HepG2 (cell line): ENCODE results near the gene C17orf75. TPM values are rescaled to one million over a fixed set of nuclear protein-coding genes. Genes with fewer than 3 reads are reported as not detected.

Experiments
- ATAC-seq: fragments of 200-7000 bp; cut with Tn5 transposase; 3 replicates; pipeline ENCODE4 v1.9.1; 2020; ENCODE audit warnings: mild to moderate bottlenecking, moderate library complexity
- BruUV-seq: library from RNA; stranded (reverse); fragments of 400-500 nt; replicated peaks from 2 replicates; lab custom pipeline; 2021; lab: Mats Ljungman, UMichigan
- CTCF ChIA-PET: fragments of 300-600 bp; formaldehyde crosslinking; extraction: SDS; loops from one replicate; lab custom pipeline; 2021; ENCODE audit warnings: low total read pairs, inconsistent platforms, low intra/inter-chr PET ratio; lab: Yijun Ruan, JAX
- POLR2A ChIA-PET: fragments of 350-600 bp; sonication (Branson Sonifier 250); formaldehyde crosslinking; loops from one replicate; lab custom pipeline; 2020; ENCODE audit warnings: antibody characterized with exemption, inconsistent platforms; lab: Yijun Ruan, JAX
- DNase-seq: peaks from one replicate; pipeline ENCODE4 v3.0.0-alpha.2; 2015; ENCODE audit warnings: low spot score
- FAIRE-seq: peaks from 3 replicates; lab custom pipeline; 2011; peaks lifted over from hg19 to GRCh38; lab: Jason Lieb, UNC
- H2AFZ ChIP-seq: one replicate; pipeline ENCODE4 v1.6.1; 2011; ENCODE audit warnings: low read length, inconsistent platforms
- H3K27ac ChIP-seq: fragments of 300-600 bp; 3 replicates; pipeline ENCODE4 v1.8.0; 2011; ENCODE audit warnings: mixed run types, mild to moderate bottlenecking, mixed read lengths, low read length, inconsistent platforms; ENCODE audit not compliant: insufficient read depth; ENCODE audit errors: extremely low read length
- H3K27me3 ChIP-seq, 2 experiments: fragments of 200-600 bp in 1 of 2; 2 replicates in 1 of 2; 3 replicates in 1 of 2; pipeline versions ENCODE4 v1.6.0 to v1.8.0; 2011; ENCODE audit warnings: low read length in 2 of 2, mild to moderate bottlenecking in 2 of 2, moderate library complexity in 2 of 2, inconsistent platforms in 1 of 2; ENCODE audit not compliant: insufficient read depth in 2 of 2, control insufficient read depth in 1 of 2
- H3K36me3 ChIP-seq, 2 experiments: fragments of 200-600 bp in 1 of 2; replicated peaks in 1 of 2; 2 replicates in 1 of 2; 3 replicates in 1 of 2; pipeline versions ENCODE4 v1.5.1 to v1.8.0; 2011; ENCODE audit warnings: low read length in 2 of 2, inconsistent platforms in 1 of 2; ENCODE audit not compliant: insufficient read depth in 2 of 2, control insufficient read depth in 1 of 2
- H3K4me1 ChIP-seq: 2 replicates; pipeline ENCODE4 v1.5.1; 2012; ENCODE audit warnings: low read length, inconsistent platforms; ENCODE audit not compliant: insufficient read depth
- H3K4me2 ChIP-seq: 2 replicates; pipeline ENCODE4 v1.6.0; 2011; ENCODE audit warnings: low read depth, low read length, inconsistent platforms
- H3K4me3 ChIP-seq, 3 experiments: fragments of 200-600 bp in 1 of 3; sonication (generic), shearing (Covaris generic) in 1 of 3; replicated peaks in 1 of 3; 2 replicates each; pipeline ENCODE4 v1.5.1; 2011 to 2016; ENCODE audit warnings: low read length in 3 of 3, inconsistent platforms in 2 of 3, low read depth in 2 of 3, mild to moderate bottlenecking in 2 of 3, control low read depth in 1 of 3, mixed read lengths in 1 of 3; ENCODE audit not compliant: insufficient read depth in 1 of 3
- H3K79me2 ChIP-seq: one replicate; pipeline ENCODE4 v1.6.1; 2011; ENCODE audit warnings: low read length, inconsistent platforms; ENCODE audit not compliant: insufficient read depth
- H3K9ac ChIP-seq: 2 replicates; pipeline ENCODE4 v1.6.0; 2011; ENCODE audit warnings: mild to moderate bottlenecking, low read depth, low read length, inconsistent platforms; ENCODE audit not compliant: insufficient read depth
- H3K9me3 ChIP-seq: 2 replicates; pipeline ENCODE4 v1.5.1; 2012; ENCODE audit warnings: mild to moderate bottlenecking, low read length
- H4K20me1 ChIP-seq: 2 replicates; pipeline ENCODE4 v1.6.0; 2011; ENCODE audit warnings: inconsistent platforms, mild to moderate bottlenecking, low read length, moderate library complexity; ENCODE audit not compliant: insufficient read depth
- BHLHE40 ChIP-seq: IDR thresholded peaks from 2 replicates; pipeline ENCODE4 v1.6.1; 2011; ENCODE audit warnings: low read length, improper control_type of control experiment
- CBFB ChIP-seq: sonication (generic); formaldehyde crosslinking; IDR thresholded peaks from 2 replicates; pipeline ENCODE4 v1.4.0; 2020; ENCODE audit warnings: missing genetic modification reagents
- GLI4 ChIP-seq: sonication (generic); formaldehyde crosslinking; IDR thresholded peaks from 2 replicates; pipeline ENCODE4 v1.5.1; 2020; ENCODE audit warnings: missing genetic modification reagents, mild to moderate bottlenecking, moderate library complexity, borderline replicate concordance
- POGK ChIP-seq: sonication (generic); formaldehyde crosslinking; conservative IDR thresholded peaks from 2 replicates; pipeline ENCODE4 v1.8.0; 2022; ENCODE audit warnings: mild to moderate bottlenecking, moderate library complexity, missing genetic modification reagents
- RBAK ChIP-seq: sonication (generic); formaldehyde crosslinking; IDR thresholded peaks from 2 replicates; pipeline ENCODE4 v1.5.1; 2020; ENCODE audit warnings: mild to moderate bottlenecking, missing genetic modification reagents
- RXRB ChIP-seq: IDR thresholded peaks from 2 replicates; pipeline ENCODE4 v1.6.1; 2016; ENCODE audit warnings: borderline replicate concordance, missing genetic modification reagents, missing compliant biosample characterization
- SALL1 ChIP-seq: sonication (generic); formaldehyde crosslinking; IDR thresholded peaks from 2 replicates; pipeline ENCODE4 v1.8.0; 2022; ENCODE audit warnings: mild to moderate bottlenecking, missing genetic modification reagents
- SP1 ChIP-seq, 2 experiments: fragments of 450-650 bp in 1 of 2; sonication (generic) in 1 of 2; formaldehyde crosslinking in 1 of 2; IDR thresholded peaks; 2 replicates each; pipeline versions ENCODE4 v1.4.0 to v1.6.1; 2016 to 2020; ENCODE audit warnings: missing genetic modification reagents in 1 of 2
- ZBTB49 ChIP-seq: sonication (generic); formaldehyde crosslinking; IDR thresholded peaks from 2 replicates; pipeline ENCODE4 v1.4.0; 2020; ENCODE audit warnings: missing genetic modification reagents, borderline replicate concordance
- ZFP37 ChIP-seq: sonication (generic); formaldehyde crosslinking; IDR thresholded peaks from 2 replicates; pipeline ENCODE4 v1.4.0; 2020; ENCODE audit warnings: missing genetic modification reagents, borderline replicate concordance
- ZFP90 ChIP-seq: sonication (generic); formaldehyde crosslinking; IDR thresholded peaks from 2 replicates; pipeline ENCODE4 v1.8.0; 2022; ENCODE audit warnings: missing genetic modification reagents, mild to moderate bottlenecking, inconsistent platforms, borderline replicate concordance
- ZNF205 ChIP-seq: IDR thresholded peaks from 2 replicates; pipeline ENCODE4 v1.6.1; 2018; ENCODE audit warnings: missing biosample characterization, missing genetic modification reagents
- ZNF225 ChIP-seq: sonication (generic); formaldehyde crosslinking; IDR thresholded peaks from 2 replicates; pipeline ENCODE4 v1.4.0; 2020; ENCODE audit warnings: mild to moderate bottlenecking, missing genetic modification reagents
- ZNF44 ChIP-seq: sonication (generic); formaldehyde crosslinking; IDR thresholded peaks from 2 replicates; pipeline ENCODE4 v1.5.1; 2020; ENCODE audit warnings: mild to moderate bottlenecking, missing genetic modification reagents
- ZNF446 ChIP-seq: sonication (generic); formaldehyde crosslinking; IDR thresholded peaks from 2 replicates; pipeline ENCODE4 v1.5.0; 2020; ENCODE audit warnings: mild to moderate bottlenecking, missing genetic modification reagents
- ZNF563 ChIP-seq: sonication (generic); formaldehyde crosslinking; IDR thresholded peaks from 2 replicates; pipeline ENCODE4 v1.8.0; 2022; ENCODE audit warnings: mild to moderate bottlenecking, moderate library complexity, missing genetic modification reagents
- ZNF605 ChIP-seq: sonication (generic); formaldehyde crosslinking; IDR thresholded peaks from 2 replicates; pipeline ENCODE4 v1.8.0; 2022; ENCODE audit warnings: mild to moderate bottlenecking, missing genetic modification reagents
- ZNF678 ChIP-seq: sonication (generic); formaldehyde crosslinking; IDR thresholded peaks from 2 replicates; pipeline ENCODE4 v1.4.0; 2020; ENCODE audit warnings: mild to moderate bottlenecking, missing genetic modification reagents
- ZUFSP ChIP-seq: sonication (generic); formaldehyde crosslinking; IDR thresholded peaks from 2 replicates; pipeline ENCODE4 v1.9.0; 2021; ENCODE audit warnings: missing genetic modification reagents, mild to moderate bottlenecking, borderline replicate concordance
- in situ Hi-C: cut with HindIII; loops from 2 replicates; pipeline ENCODE4 v1.10.0; 2017; ENCODE audit warnings: low pct_unique_long_range_greater_than_20kb; ENCODE audit not compliant: extremely low pct_ligation_motif_present
- intact Hi-C: fragments of 100-400 bp; cut with micrococcal nuclease; formaldehyde crosslinking; loops from one replicate; pipeline ENCODE4 v1.10.0; 2022; ENCODE audit not compliant: unreplicated experiment
- polyA plus RNA-seq, 8 experiments: library from polyadenylated mRNA; depleted of rRNA in 3 of 8; stranded (reverse) in 7 of 8; unstranded in 1 of 8; fragments of >200 nt; fragmentation: Illumina TruSeq in 4 of 8; extraction: Trizol in 4 of 8; gene quantifications; 2 replicates each; pipeline versions ENCODE4 v1.2.1 to v1.2.3, GENCODE V29; 2011 to 2016; ENCODE audit warnings: low read depth in 4 of 8, missing spikeins in 1 of 8, mixed read lengths in 1 of 8; ENCODE audit not compliant: insufficient read depth in 1 of 8
- total RNA-seq, 5 experiments: library from RNA; depleted of rRNA; stranded (reverse); fragments of >200 nt; fragmentation: Illumina TruSeq; extraction: Trizol; gene quantifications; 2 replicates each; pipeline ENCODE4 v1.2.3, GENCODE V29; 2016; ENCODE audit warnings: low read depth in 1 of 5

The C17orf75 gene
- total and polyA plus RNA-seq, 2 of the 13 experiments (the other 11 are each of a cell fraction or from before 2014, with no cell fraction given) = 16.2 to 33.0 TPM

- TF ChIP-seq ZNF446 (CRISPR knock-in tag) (no peak), RBAK (no peak), ZNF225 (CRISPR knock-in tag) (no peak), ZNF563 (CRISPR knock-in tag) (no peak), SALL1 (CRISPR knock-in tag) (no peak)
Observed at GRCh38 chr17:32335687-32336086, 6.3 kb downstream of the C17orf75 start (continued).

GRCh38 chr17:32335046-32335445 lies 6.9 kb downstream of the C17orf75 start:
- Histone ChIP-seq H3K36me3 (peaks cover 5 to 23% of the 10 kb centered on the region in 2 experiments; a peak in 4 of 5 replicates), H3K79me2 (no peaks in the 10 kb centered on the region), H3K4me2 (no peak overlapping the region), H3K9ac (no peak overlapping the region), H3K27ac (no peak overlapping the region), H3K4me1 (no peaks in the 10 kb centered on the region), H3K27me3 (no peaks in the 10 kb centered on the region), H4K20me1 (no peaks in the 10 kb centered on the region), H2AFZ (no peak overlapping the region), H3K4me3 (no peak overlapping the region), H3K9me3 (no peaks in the 10 kb centered on the region)
- POLR2A ChIA-PET = no interaction called here
- in situ Hi-C loops = no loop called here
- CTCF ChIA-PET = no interaction called here
- no peak for ATAC-seq
- intact Hi-C loops = no loop called here
- BruUV-seq = no TSS peak
- FAIRE-seq = no peak
- DNase-seq = no peak
- TF ChIP-seq ZFP37 (CRISPR knock-in tag) (no peak), CBFB (CRISPR knock-in tag) (no peak), RXRB (CRISPR knock-in tag) (no peak), ZBTB49 (CRISPR knock-in tag) (no peak), BHLHE40 (no peak), SP1 (IDR thresholded peaks at IDR 0.05) (no peak), SP1 (CRISPR knock-in tag; IDR thresholded peaks at IDR 0.05) (no peak), ZNF205 (CRISPR knock-in tag) (no peak), ZUFSP (no peak), POGK (CRISPR knock-in tag) (no peak), ZFP90 (no peak), ZNF605 (CRISPR knock-in tag) (no peak), ZNF44 (CRISPR knock-in tag) (no peak), ZNF678 (no peak), GLI4 (CRISPR knock-in tag) (no peak)
